ENCODE data around the gene TJP3. TPM values are rescaled to one million over a fixed set of nuclear protein-coding genes. Genes with fewer than 3 reads are reported as not detected.

Gene TJP3
- total RNA-seq, 4 donors from 2014 or later, result 0.60 to 1.2 (median 0.88) TPM; not detected in 1

GRCh38 chr19:3682286-3682685 lies 25.9 kb upstream of the TJP3 start:
- TF ChIP-seq CTCF (IDR thresholded peaks at IDR 0.05), result no peak
- DNase-seq (ENCODE audit: low spot score) (no peak), ATAC-seq (ENCODE audit: low FRiP score) (no peak)

- TF ChIP-seq CTCF (IDR thresholded peaks at IDR 0.05), result no peak
- DNase-seq (ENCODE audit: low spot score) (no peak), ATAC-seq (ENCODE audit: low FRiP score) (no peak)
Observed at GRCh38 chr19:3682741-3683404, 25.3 kb upstream of the TJP3 start.

GRCh38 chr19:3683405-3684053 lies 24.7 kb upstream of the TJP3 start:
- ATAC-seq (ENCODE audit: low FRiP score), result no peak
- no peak for DNase-seq (ENCODE audit: low spot score)
- no peak for TF ChIP-seq CTCF (IDR thresholded peaks at IDR 0.05)

- TF ChIP-seq CTCF (IDR thresholded peaks at IDR 0.05), result no peak
- ATAC-seq (ENCODE audit: low FRiP score), result no peak
- no peak for DNase-seq (ENCODE audit: low spot score)
Observed at GRCh38 chr19:3684054-3684816, 23.9 kb upstream of the TJP3 start.

GRCh38 chr19:3684817-3685410 lies 23.3 kb upstream of the TJP3 start:
- no peak for TF ChIP-seq CTCF (IDR thresholded peaks at IDR 0.05)
- DNase-seq (ENCODE audit: low spot score), result no peak
- no peak for ATAC-seq (ENCODE audit: low FRiP score)

- no peak for TF ChIP-seq CTCF (IDR thresholded peaks at IDR 0.05)
- no peak for DNase-seq (ENCODE audit: low spot score)
- no peak for ATAC-seq (ENCODE audit: low FRiP score)
Observed at GRCh38 chr19:3687393-3687773, 20.8 kb upstream of the TJP3 start.

Measured in omental fat pad (tissue), 4 donors.